Measurements from ENCODE around the gene TAS2R30.
"Not testable (repeated sequence)": the region's sequence is repeated elsewhere in the genome, so short reads cannot be mapped to it uniquely, and the experiment has no call there.

TAS2R30 gene

GRCh38 chr12:11114130-11114529 is 20.3 kb downstream of the TAS2R30 start:
- DNase-seq = not testable (repeated sequence)

GRCh38 chr12:11111213-11111612 is 23.2 kb downstream of the TAS2R30 start:
- DNase-seq = not testable (repeated sequence)

- DNase-seq = no peak
These were observed 25.6 kb downstream of the TAS2R30 start for GRCh38 chr12:11108862-11109261.

- DNase-seq = no peak
These were observed 26.7 kb downstream of the TAS2R30 start for GRCh38 chr12:11107719-11108118.

- DNase-seq = no peak
These were observed 28.2 kb downstream of the TAS2R30 start for GRCh38 chr12:11106288-11106687.

- no peak for DNase-seq
These were observed 28.9 kb downstream of the TAS2R30 start for GRCh38 chr12:11105546-11105945.

- not testable (repeated sequence) for DNase-seq
These were observed 39.5 kb downstream of the TAS2R30 start for GRCh38 chr12:11094910-11095309.

GRCh38 chr12:11092128-11092527 is 42.3 kb downstream of the TAS2R30 start, which contains the start of gene TAS2R43:
Gene TAS2R43, minus strand, starts transcription at chr12:11092313. Its CDS starts 84 bp downstream, at chr12:11092229.
- DNase-seq = no peak

- DNase-seq = no peak
These were observed 45.2 kb downstream of the TAS2R30 start for GRCh38 chr12:11089246-11089645.

- no peak for DNase-seq
These were observed 49.0 kb downstream of the TAS2R30 start for GRCh38 chr12:11085419-11085818.
